Measurements from ENCODE around the gene NEK4.

The NEK4 gene

GRCh38 chr3:52787672-52788625 lies 17.2 kb upstream of the NEK4 start:
- TF ChIP-seq, protein P1, sequence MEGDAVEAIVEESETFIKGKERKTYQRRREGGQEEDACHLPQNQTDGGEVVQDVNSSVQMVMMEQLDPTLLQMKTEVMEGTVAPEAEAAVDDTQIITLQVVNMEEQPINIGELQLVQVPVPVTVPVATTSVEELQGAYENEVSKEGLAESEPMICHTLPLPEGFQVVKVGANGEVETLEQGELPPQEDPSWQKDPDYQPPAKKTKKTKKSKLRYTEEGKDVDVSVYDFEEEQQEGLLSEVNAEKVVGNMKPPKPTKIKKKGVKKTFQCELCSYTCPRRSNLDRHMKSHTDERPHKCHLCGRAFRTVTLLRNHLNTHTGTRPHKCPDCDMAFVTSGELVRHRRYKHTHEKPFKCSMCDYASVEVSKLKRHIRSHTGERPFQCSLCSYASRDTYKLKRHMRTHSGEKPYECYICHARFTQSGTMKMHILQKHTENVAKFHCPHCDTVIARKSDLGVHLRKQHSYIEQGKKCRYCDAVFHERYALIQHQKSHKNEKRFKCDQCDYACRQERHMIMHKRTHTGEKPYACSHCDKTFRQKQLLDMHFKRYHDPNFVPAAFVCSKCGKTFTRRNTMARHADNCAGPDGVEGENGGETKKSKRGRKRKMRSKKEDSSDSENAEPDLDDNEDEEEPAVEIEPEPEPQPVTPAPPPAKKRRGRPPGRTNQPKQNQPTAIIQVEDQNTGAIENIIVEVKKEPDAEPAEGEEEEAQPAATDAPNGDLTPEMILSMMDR (IDR thresholded peaks at IDR 0.05) = no peak

DNA sequence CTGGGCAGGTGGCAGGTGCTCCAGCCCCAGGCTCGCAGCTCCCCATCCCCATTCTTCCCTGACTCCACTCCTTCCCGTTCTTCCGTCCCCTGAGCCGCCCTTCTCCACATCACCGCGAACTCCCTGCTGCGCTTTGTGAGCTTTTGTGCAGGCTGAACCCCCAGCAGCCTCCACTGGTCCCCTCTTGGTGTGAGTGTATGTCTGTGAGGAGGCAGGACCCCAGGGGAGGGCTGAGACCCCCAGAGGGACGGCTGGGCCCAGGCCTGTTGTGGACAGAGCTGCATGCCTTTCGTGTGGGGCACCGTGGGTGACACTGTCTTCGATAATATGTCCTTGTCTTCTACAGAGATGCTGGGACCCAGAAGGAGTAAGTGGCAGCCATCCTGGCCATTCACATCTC lies 16.5 kb upstream of the NEK4 start:
- TF ChIP-seq, protein P1 (IDR thresholded peaks at IDR 0.05) = no peak

DNA sequence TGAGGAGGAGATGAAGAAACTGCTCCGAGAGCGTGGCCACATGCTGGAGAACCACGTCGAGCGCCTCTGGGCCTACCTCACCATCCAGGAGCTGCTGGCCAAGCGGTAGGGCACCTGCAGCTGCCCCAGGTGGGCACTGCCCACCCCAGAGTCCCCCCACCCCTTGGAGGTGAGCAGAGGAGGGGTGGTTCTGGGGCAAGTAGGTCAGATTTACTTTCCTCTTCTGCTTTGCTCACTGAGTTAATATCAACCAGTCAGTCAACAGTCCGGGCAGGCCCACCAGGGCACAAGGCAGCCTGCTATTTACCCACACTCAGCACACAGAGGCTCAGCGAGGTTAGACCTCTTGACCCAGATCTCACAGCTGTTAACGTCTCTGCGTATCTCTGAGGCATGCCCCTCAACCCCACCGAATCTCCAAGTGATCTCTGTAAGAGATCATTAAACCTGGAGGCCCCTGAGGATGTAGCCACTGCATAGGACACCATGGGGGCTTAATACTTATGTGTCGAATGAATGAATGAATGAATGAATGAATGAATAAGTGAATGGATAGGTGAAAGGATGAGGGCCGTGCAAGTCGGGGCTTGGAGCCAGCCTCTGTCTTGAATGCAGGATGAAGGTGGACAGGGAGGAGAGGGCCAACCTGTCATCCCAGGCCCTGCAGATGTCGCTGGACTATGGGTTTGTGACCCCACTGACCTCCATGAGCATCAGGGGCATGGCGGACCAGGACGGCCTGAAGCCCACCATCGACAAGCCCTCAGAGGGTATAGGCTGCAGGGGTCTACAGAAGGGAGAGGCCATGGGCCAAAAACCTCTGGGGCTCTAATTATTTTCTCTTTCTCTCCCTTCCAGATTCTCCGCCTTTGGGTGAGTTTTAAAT lies 15.8 kb upstream of the NEK4 start:
- TF ChIP-seq, protein P1 (IDR thresholded peaks at IDR 0.05) = no peak

DNA sequence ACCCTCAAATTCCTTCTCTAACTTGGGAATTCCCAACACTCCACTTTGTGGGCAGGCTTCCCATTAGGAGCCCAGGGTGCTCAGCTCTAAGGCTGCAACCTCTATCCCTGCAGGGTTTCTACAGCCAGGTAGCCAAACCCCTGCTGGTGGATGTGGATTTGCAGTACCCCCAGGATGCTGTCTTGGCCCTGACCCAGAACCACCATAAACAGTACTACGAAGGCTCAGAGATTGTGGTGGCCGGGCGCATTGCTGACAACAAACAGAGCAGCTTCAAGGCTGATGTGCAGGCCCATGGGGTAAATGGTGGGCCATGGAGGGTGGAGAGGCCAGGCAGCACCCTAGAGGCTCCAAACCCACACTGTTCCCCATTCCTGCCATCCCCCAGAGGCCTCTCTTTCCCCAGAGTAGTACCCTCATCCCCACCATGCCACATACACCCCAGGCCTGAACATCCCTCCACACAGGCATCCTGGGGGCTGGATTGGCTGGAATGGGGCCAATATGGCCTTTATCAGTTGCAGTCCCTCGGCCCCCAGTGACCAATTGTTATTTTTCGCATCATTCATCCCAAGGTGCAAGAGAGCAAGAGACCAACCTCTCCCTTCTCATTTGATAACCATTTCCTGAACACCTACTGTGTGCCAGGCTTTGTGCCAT lies 14.3 kb upstream of the NEK4 start:
- TF ChIP-seq, protein P1 (IDR thresholded peaks at IDR 0.05) = no peak

- TF ChIP-seq, protein P1 (IDR thresholded peaks at IDR 0.05) = no peak
These were observed 13.4 kb upstream of the NEK4 start for GRCh38 chr3:52784021-52784621.

DNA sequence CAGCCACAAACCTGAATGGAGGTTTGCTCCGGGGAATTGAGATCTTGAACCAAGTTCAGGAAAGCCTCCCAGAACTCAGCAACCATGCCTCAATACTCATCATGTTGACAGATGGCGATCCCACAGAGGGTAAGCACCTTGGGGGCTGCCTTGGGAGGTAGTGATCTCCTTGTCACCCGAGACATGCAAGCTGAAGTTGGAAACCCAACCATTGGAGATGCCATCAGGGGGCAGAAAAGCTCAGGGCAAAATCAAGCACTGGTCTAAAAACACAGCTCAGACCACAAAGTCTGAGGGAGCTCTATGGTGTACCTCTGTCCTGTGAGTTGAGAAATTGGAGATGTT lies 12.4 kb upstream of the NEK4 start:
- TF ChIP-seq, protein P1 (IDR thresholded peaks at IDR 0.05) = no peak

All from LNCAP (cell line).